Endothelial cell of umbilical vein (primary cell): Measurements from ENCODE around the gene CALY. TPM values are rescaled to one million over a fixed set of nuclear protein-coding genes. Genes with fewer than 3 reads are reported as not detected.
"Not testable (repeated sequence)": the region's sequence is repeated elsewhere in the genome, so short reads cannot be mapped to it uniquely, and the experiment has no call there.

Source experiments
- BruUV-seq: library from RNA; stranded (reverse); fragments of 400-500 nt; replicated peaks from 2 replicates; lab custom pipeline; 2021; lab: Mats Ljungman, UMichigan
- CTCF ChIA-PET: fragments of 300-600, 350-600 bp; sonication (Branson Sonifier 250); formaldehyde crosslinking; loops from one replicate; lab custom pipeline; 2021; ENCODE audit warnings: antibody characterized with exemption, inconsistent platforms; lab: Charles Lee
- POLR2A ChIA-PET: fragments of 300-600, 350-600 bp; sonication (Branson Sonifier 250); formaldehyde crosslinking; loops from one replicate; lab custom pipeline; 2021; ENCODE audit warnings: antibody characterized with exemption, inconsistent platforms; lab: Charles Lee
- DNase-seq: peaks from one replicate; pipeline ENCODE4 v3.0.0-alpha.2; 2011; ENCODE audit warnings: low read depth, low spot score
- FAIRE-seq: peaks from 2 replicates; lab custom pipeline; 2011; peaks lifted over from hg19 to GRCh38; lab: Jason Lieb, UNC
- H2AFZ ChIP-seq: 2 replicates; pipeline ENCODE4 v1.6.0; 2012; ENCODE audit warnings: low read depth, low read length, control low read depth, inconsistent platforms
- H3K27ac ChIP-seq: 2 replicates; pipeline ENCODE4 v1.5.1; 2011; ENCODE audit warnings: low read depth, mild to moderate bottlenecking, control low read depth, low read length, moderate library complexity; ENCODE audit not compliant: insufficient read depth
- H3K27me3 ChIP-seq, 2 experiments: 2 replicates each; pipeline versions ENCODE4 v1.6.0 to v1.6.1; 2011; ENCODE audit warnings: low read length in 2 of 2, mixed read lengths in 1 of 2; ENCODE audit not compliant: control insufficient read depth in 2 of 2, insufficient read depth in 2 of 2
- H3K36me3 ChIP-seq, 2 experiments: 2 replicates in 1 of 2; 3 replicates in 1 of 2; pipeline ENCODE4 v1.5.1; 2011; ENCODE audit warnings: low read length in 2 of 2, mild to moderate bottlenecking in 1 of 2, moderate library complexity in 1 of 2; ENCODE audit not compliant: control insufficient read depth in 2 of 2, insufficient read depth in 2 of 2; ENCODE audit errors: extremely low read depth in 1 of 2
- H3K4me1 ChIP-seq: 3 replicates; pipeline ENCODE4 v1.5.1; 2011; ENCODE audit warnings: mild to moderate bottlenecking, low read length; ENCODE audit not compliant: control insufficient read depth, insufficient read depth; ENCODE audit errors: extremely low read depth
- H3K4me2 ChIP-seq: 2 replicates; pipeline ENCODE4 v1.6.1; 2011; ENCODE audit warnings: low read length, control low read depth, mixed read lengths; ENCODE audit not compliant: insufficient read depth
- H3K4me3 ChIP-seq, 3 experiments: fragments of 200-600 bp in 1 of 3; sonication (generic), shearing (Covaris generic) in 1 of 3; replicated peaks in 1 of 3; 2 replicates each; pipeline ENCODE4 v1.5.1; 2011 to 2016; ENCODE audit warnings: control low read depth in 3 of 3, low read length in 3 of 3, mild to moderate bottlenecking in 2 of 3, inconsistent platforms in 1 of 3, low read depth in 1 of 3, moderate library complexity in 1 of 3; ENCODE audit not compliant: insufficient read depth in 1 of 3
- H3K79me2 ChIP-seq: 2 replicates; pipeline ENCODE4 v1.6.0; 2012; ENCODE audit warnings: low read length, inconsistent platforms; ENCODE audit not compliant: control insufficient read depth, insufficient read depth
- H3K9ac ChIP-seq: replicated peaks from 2 replicates; pipeline ENCODE3; 2011; ENCODE audit warnings: low read length, control low read depth; ENCODE audit not compliant: insufficient read depth; ENCODE audit errors: extremely low read depth
- H3K9me1 ChIP-seq: replicated peaks from 3 replicates; pipeline ENCODE4 v1.6.0; 2011; ENCODE audit warnings: mild to moderate bottlenecking, low read length; ENCODE audit not compliant: control insufficient read depth, insufficient read depth; ENCODE audit errors: extremely low read depth
- H3K9me3 ChIP-seq: replicated peaks from 2 replicates; pipeline ENCODE4 v1.5.1; 2012; ENCODE audit warnings: low read length, inconsistent platforms; ENCODE audit not compliant: control insufficient read depth, insufficient read depth
- H4K20me1 ChIP-seq: replicated peaks from 2 replicates; pipeline ENCODE3; 2011; ENCODE audit warnings: mild to moderate bottlenecking, low read length; ENCODE audit not compliant: control insufficient read depth, insufficient read depth; ENCODE audit errors: extremely low read depth
- CTCF ChIP-seq, 2 donors: IDR thresholded peaks; 1 replicate in 1 of 2; 2 replicates in 1 of 2; pipeline ENCODE4 v1.5.1; 2011; ENCODE audit warnings: low read length in 2 of 2, mild to moderate bottlenecking in 2 of 2, moderate library complexity in 2 of 2, control low read depth in 1 of 2, inconsistent platforms in 1 of 2, low read depth in 1 of 2; ENCODE audit not compliant: insufficient read depth in 1 of 2; ENCODE audit errors: extremely low read depth in 1 of 2
- EZH2 ChIP-seq: IDR thresholded peaks from 2 replicates; pipeline ENCODE4 v1.6.1; 2012; ENCODE audit warnings: borderline replicate concordance, low read depth, mild to moderate bottlenecking, moderate library complexity, low read length, inconsistent platforms; ENCODE audit not compliant: severe bottlenecking
- FOS ChIP-seq: IDR thresholded peaks from 2 replicates; pipeline ENCODE4 v1.6.1; 2011; ENCODE audit warnings: mild to moderate bottlenecking, low read length, moderate library complexity, borderline replicate concordance; ENCODE audit not compliant: insufficient read depth
- GATA2 ChIP-seq: IDR thresholded peaks from 2 replicates; pipeline ENCODE4 v1.7.0; 2011; ENCODE audit warnings: low read depth, mild to moderate bottlenecking, moderate library complexity, mixed read lengths, low read length; ENCODE audit not compliant: insufficient read length, insufficient read depth
- JUN ChIP-seq: IDR thresholded peaks from 2 replicates; pipeline ENCODE4 v1.6.1; 2011; ENCODE audit warnings: borderline replicate concordance, low read depth; ENCODE audit not compliant: insufficient read length, insufficient read depth
- MAX ChIP-seq: IDR thresholded peaks from 2 replicates; pipeline ENCODE4 v1.6.1; 2011; ENCODE audit not compliant: insufficient read depth, insufficient read length
- MYC ChIP-seq: IDR thresholded peaks from one replicate; pipeline ENCODE4 v1.6.1; 2011; ENCODE audit warnings: mild to moderate bottlenecking, low read depth, low read length
- POLR2A ChIP-seq: IDR thresholded peaks from 2 replicates; pipeline ENCODE4 v1.6.1; 2012; ENCODE audit warnings: low read depth, mild to moderate bottlenecking, control low read depth, low read length
- POLR2AphosphoS5 ChIP-seq: IDR thresholded peaks from 2 replicates; pipeline ENCODE4 v1.6.1; 2012; ENCODE audit warnings: low read depth, mild to moderate bottlenecking, control low read depth, low read length, moderate library complexity; ENCODE audit not compliant: insufficient read depth
- dilution Hi-C: fragments of 300-500 bp; cut with MboI; formaldehyde crosslinking; loops from one replicate; pipeline ENCODE4 v1.15.0; 2019; ENCODE audit warnings: low sequenced_read_pairs; ENCODE audit not compliant: extremely low pct_ligation_motif_present
- intact Hi-C: fragments of 100-400 bp; cut with micrococcal nuclease; formaldehyde crosslinking; loops from one replicate; pipeline ENCODE4 v1.10.0; 2022
- polyA plus RNA-seq, 4 experiments: library from polyadenylated mRNA; depleted of rRNA in 3 of 4; stranded (reverse) in 3 of 4; unstranded in 1 of 4; fragments of >200 nt; gene quantifications; 2 replicates each; pipeline versions ENCODE4 v1.2.1 to v1.2.3, GENCODE V29; 2011 to 2012; ENCODE audit warnings: missing spikeins in 1 of 4
- total RNA-seq: library from RNA; stranded (reverse); gene quantifications from 2 replicates; pipeline ENCODE4 v1.2.3, GENCODE V29; 2021

Gene CALY
- total and polyA plus RNA-seq, 2 donors (not counting 3 experiments of a cell fraction or from before 2014, with no cell fraction given) = not detected

GRCh38 chr10:133377025-133377817, 40.5 kb upstream of the CALY start:
- no peak for DNase-seq
- BruUV-seq = no TSS peak
- Histone ChIP-seq H3K4me1 (peaks cover 14% of the 10 kb centered on the region), H3K27me3 (no peaks in the 10 kb centered on the region), H3K9me1 (no peaks in the 10 kb centered on the region), H3K27ac (no peak overlapping the region), H3K9ac (no peak overlapping the region), H3K9me3 (no peaks in the 10 kb centered on the region), H3K4me2 (no peak overlapping the region), H3K36me3 (no peaks in the 10 kb centered on the region), H3K79me2 (peaks cover 1% of the 10 kb centered on the region), H3K4me3 (no peak overlapping the region), H2AFZ (no peak overlapping the region), H4K20me1 (no peaks in the 10 kb centered on the region)
- CTCF ChIA-PET = interaction anchor here (1.2 kb wide), 1 partner anchor 18 kb away, joined by 3 read pairs; no protein-coding TSS in a partner anchor
- TF ChIP-seq EZH2 (no peak), FOS (no peak), POLR2A (no peak), MAX (no peak), GATA2 (no peak), JUN (no peak), CTCF (IDR thresholded peaks at IDR 0.05; ENCODE audit: extremely low read depth in 1 of 2, insufficient read depth in 1 of 2, low read depth in 1 of 2, low read length in 2 of 2) (no peak), POLR2AphosphoS5 (no peak), MYC (no peak)
- no peak for FAIRE-seq
- dilution Hi-C loops (no loop called here), intact Hi-C loops (no loop called here)
- POLR2A ChIA-PET = no interaction called here

- BruUV-seq, H3K27me3 ChIP-seq, intact Hi-C loops, H3K79me2 ChIP-seq, H4K20me1 ChIP-seq, DNase-seq, H2AFZ ChIP-seq, FAIRE-seq, H3K27ac ChIP-seq, CTCF ChIA-PET, H3K36me3 ChIP-seq, H3K9ac ChIP-seq, H3K4me2 ChIP-seq, dilution Hi-C loops, H3K9me3 ChIP-seq, POLR2A ChIA-PET, H3K4me3 ChIP-seq, H3K9me1 ChIP-seq: not testable (repeated sequence)
- peaks cover 14% of the 10 kb centered on the region for H3K4me1 ChIP-seq
Observed at GRCh38 chr10:133376183-133376582, 39.5 kb upstream of the CALY start.
